ENCODE measurements around the gene SERPINI2. TPM values are rescaled to one million over a fixed set of nuclear protein-coding genes. Genes with fewer than 3 reads are reported as not detected.

The SERPINI2 gene
- total and polyA plus RNA-seq, 2 of the 13 experiments (the other 11 are each of a cell fraction or from before 2014, with no cell fraction given) = not detected

DNA sequence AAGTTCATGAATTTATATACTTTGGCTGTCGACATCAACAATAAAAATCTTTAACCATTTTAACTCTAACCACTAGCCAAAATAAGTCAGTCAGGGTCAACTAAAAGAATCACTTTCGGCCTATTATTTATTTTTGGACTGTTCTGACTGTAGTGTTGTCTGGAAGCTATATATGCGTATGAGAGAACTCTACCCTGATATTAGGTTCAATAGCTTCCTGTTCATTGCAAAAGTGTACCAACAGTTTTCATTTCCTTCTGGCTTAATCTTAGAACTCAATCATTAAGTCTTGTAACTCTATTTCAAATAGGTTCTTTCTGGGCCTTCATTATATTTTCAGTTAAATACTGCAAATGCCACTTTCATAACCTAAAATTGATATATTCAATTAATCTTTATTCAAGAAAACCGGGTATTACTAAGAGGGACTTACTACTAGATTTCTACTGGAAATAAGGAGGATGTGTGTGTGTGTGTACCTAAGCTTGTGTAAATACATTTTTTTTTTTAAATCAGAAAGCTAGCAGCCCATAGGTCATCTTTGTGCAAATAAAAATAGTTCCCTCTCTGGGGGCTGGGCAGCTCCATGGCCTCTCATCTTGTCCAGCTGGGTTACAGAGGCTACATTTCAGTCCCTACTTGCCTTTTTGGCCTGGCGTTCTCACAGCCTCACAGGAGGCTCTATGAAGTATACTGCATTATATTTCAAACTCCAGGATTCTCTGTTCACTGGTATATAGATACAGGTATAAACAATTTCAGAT, 5.8 kb downstream of the SERPINI2 start (continued):
- TF ChIP-seq, protein P1, sequence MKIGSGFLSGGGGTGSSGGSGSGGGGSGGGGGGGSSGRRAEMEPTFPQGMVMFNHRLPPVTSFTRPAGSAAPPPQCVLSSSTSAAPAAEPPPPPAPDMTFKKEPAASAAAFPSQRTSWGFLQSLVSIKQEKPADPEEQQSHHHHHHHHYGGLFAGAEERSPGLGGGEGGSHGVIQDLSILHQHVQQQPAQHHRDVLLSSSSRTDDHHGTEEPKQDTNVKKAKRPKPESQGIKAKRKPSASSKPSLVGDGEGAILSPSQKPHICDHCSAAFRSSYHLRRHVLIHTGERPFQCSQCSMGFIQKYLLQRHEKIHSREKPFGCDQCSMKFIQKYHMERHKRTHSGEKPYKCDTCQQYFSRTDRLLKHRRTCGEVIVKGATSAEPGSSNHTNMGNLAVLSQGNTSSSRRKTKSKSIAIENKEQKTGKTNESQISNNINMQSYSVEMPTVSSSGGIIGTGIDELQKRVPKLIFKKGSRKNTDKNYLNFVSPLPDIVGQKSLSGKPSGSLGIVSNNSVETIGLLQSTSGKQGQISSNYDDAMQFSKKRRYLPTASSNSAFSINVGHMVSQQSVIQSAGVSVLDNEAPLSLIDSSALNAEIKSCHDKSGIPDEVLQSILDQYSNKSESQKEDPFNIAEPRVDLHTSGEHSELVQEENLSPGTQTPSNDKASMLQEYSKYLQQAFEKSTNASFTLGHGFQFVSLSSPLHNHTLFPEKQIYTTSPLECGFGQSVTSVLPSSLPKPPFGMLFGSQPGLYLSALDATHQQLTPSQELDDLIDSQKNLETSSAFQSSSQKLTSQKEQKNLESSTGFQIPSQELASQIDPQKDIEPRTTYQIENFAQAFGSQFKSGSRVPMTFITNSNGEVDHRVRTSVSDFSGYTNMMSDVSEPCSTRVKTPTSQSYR (CRISPR knock-in tag; IDR thresholded peaks at IDR 0.05; ENCODE audit: borderline replicate concordance) = peak; percentile 72; the same call in 1 of the 2 replicates
- TF ChIP-seq ZNF230 (CRISPR knock-in tag; IDR thresholded peaks at IDR 0.05) = no peak
- no peak for TF ChIP-seq FOSL1 (CRISPR knock-in tag; IDR thresholded peaks at IDR 0.05; ENCODE audit: borderline replicate concordance)
- TF ChIP-seq MTF1 (CRISPR knock-in tag; IDR thresholded peaks at IDR 0.05) = no peak
- TF ChIP-seq POLR2G (IDR thresholded peaks at IDR 0.05; ENCODE audit: low read depth, low read length) = no peak
- no peak for TF ChIP-seq MTF2 (CRISPR knock-in tag; IDR thresholded peaks at IDR 0.05; ENCODE audit: borderline replicate concordance)
- no peak for TF ChIP-seq WIZ (CRISPR knock-in tag; IDR thresholded peaks at IDR 0.05)
- TF ChIP-seq KMT2B (CRISPR knock-in tag; IDR thresholded peaks at IDR 0.05) = no peak
- TF ChIP-seq HOXA7 (CRISPR knock-in tag; IDR thresholded peaks at IDR 0.05) = no peak
- TF ChIP-seq SOX13 (IDR thresholded peaks at IDR 0.05) = no peak
- 0 out of 4 replicates have a peak, but pooled peaks of 1 of the 2 experiments have one; percentile 9 for TF ChIP-seq SOX13 (CRISPR knock-in tag; conservative IDR thresholded peaks at IDR 0.05 in 1 of 2, IDR thresholded peaks at IDR 0.05 in 1 of 2)
- no peak for TF ChIP-seq ZNF652 (CRISPR knock-in tag; IDR thresholded peaks at IDR 0.05; ENCODE audit: borderline replicate concordance, low read depth)
- no peak for TF ChIP-seq ZNF562 (CRISPR knock-in tag; IDR thresholded peaks at IDR 0.05; ENCODE audit: borderline replicate concordance)
- no peak for TF ChIP-seq SP140L (CRISPR knock-in tag; IDR thresholded peaks at IDR 0.05; ENCODE audit: borderline replicate concordance)
- TF ChIP-seq, protein P2, sequence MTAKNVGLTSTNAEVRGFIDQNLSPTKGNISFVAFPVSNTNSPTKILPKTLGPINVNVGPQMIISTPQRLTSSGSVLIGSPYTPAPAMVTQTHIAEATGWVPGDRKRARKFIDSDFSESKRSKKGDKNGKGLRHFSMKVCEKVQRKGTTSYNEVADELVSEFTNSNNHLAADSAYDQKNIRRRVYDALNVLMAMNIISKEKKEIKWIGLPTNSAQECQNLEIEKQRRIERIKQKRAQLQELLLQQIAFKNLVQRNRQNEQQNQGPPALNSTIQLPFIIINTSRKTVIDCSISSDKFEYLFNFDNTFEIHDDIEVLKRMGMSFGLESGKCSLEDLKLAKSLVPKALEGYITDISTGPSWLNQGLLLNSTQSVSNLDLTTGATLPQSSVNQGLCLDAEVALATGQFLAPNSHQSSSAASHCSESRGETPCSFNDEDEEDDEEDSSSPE (CRISPR knock-in tag; IDR thresholded peaks at IDR 0.05) = no peak
- TF ChIP-seq, protein P3, sequence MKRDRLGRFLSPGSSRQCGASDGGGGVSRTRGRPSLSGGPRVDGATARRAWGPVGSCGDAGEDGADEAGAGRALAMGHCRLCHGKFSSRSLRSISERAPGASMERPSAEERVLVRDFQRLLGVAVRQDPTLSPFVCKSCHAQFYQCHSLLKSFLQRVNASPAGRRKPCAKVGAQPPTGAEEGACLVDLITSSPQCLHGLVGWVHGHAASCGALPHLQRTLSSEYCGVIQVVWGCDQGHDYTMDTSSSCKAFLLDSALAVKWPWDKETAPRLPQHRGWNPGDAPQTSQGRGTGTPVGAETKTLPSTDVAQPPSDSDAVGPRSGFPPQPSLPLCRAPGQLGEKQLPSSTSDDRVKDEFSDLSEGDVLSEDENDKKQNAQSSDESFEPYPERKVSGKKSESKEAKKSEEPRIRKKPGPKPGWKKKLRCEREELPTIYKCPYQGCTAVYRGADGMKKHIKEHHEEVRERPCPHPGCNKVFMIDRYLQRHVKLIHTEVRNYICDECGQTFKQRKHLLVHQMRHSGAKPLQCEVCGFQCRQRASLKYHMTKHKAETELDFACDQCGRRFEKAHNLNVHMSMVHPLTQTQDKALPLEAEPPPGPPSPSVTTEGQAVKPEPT (CRISPR knock-in tag; IDR thresholded peaks at IDR 0.05; ENCODE audit: low read depth) = no peak
- TF ChIP-seq, protein P4, sequence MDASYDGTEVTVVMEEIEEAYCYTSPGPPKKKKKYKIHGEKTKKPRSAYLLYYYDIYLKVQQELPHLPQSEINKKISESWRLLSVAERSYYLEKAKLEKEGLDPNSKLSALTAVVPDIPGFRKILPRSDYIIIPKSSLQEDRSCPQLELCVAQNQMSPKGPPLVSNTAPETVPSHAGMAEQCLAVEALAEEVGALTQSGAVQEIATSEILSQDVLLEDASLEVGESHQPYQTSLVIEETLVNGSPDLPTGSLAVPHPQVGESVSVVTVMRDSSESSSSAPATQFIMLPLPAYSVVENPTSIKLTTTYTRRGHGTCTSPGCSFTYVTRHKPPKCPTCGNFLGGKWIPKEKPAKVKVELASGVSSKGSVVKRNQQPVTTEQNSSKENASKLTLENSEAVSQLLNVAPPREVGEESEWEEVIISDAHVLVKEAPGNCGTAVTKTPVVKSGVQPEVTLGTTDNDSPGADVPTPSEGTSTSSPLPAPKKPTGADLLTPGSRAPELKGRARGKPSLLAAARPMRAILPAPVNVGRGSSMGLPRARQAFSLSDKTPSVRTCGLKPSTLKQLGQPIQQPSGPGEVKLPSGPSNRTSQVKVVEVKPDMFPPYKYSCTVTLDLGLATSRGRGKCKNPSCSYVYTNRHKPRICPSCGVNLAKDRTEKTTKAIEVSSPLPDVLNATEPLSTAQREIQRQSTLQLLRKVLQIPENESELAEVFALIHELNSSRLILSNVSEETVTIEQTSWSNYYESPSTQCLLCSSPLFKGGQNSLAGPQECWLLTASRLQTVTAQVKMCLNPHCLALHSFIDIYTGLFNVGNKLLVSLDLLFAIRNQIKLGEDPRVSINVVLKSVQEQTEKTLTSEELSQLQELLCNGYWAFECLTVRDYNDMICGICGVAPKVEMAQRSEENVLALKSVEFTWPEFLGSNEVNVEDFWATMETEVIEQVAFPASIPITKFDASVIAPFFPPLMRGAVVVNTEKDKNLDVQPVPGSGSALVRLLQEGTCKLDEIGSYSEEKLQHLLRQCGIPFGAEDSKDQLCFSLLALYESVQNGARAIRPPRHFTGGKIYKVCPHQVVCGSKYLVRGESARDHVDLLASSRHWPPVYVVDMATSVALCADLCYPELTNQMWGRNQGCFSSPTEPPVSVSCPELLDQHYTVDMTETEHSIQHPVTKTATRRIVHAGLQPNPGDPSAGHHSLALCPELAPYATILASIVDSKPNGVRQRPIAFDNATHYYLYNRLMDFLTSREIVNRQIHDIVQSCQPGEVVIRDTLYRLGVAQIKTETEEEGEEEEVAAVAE (CRISPR knock-in tag; IDR thresholded peaks at IDR 0.05; ENCODE audit: borderline replicate concordance) = no peak
- no peak for TF ChIP-seq KDM1A (CRISPR knock-in tag; IDR thresholded peaks at IDR 0.05)
- TF ChIP-seq PAWR (CRISPR knock-in tag; IDR thresholded peaks at IDR 0.05; ENCODE audit: borderline replicate concordance) = no peak
- TF ChIP-seq SMARCE1 (IDR thresholded peaks at IDR 0.05; ENCODE audit: borderline replicate concordance) = no peak
